ENCODE measurements around the gene DGKZ.
A peak's percentile ranks its signal among the peaks of the same experiment; 100 is the strongest.
"Not testable (repeated sequence)": the region's sequence is repeated elsewhere in the genome, so short reads cannot be mapped to it uniquely, and the experiment has no call there.

The DGKZ gene, protein sequence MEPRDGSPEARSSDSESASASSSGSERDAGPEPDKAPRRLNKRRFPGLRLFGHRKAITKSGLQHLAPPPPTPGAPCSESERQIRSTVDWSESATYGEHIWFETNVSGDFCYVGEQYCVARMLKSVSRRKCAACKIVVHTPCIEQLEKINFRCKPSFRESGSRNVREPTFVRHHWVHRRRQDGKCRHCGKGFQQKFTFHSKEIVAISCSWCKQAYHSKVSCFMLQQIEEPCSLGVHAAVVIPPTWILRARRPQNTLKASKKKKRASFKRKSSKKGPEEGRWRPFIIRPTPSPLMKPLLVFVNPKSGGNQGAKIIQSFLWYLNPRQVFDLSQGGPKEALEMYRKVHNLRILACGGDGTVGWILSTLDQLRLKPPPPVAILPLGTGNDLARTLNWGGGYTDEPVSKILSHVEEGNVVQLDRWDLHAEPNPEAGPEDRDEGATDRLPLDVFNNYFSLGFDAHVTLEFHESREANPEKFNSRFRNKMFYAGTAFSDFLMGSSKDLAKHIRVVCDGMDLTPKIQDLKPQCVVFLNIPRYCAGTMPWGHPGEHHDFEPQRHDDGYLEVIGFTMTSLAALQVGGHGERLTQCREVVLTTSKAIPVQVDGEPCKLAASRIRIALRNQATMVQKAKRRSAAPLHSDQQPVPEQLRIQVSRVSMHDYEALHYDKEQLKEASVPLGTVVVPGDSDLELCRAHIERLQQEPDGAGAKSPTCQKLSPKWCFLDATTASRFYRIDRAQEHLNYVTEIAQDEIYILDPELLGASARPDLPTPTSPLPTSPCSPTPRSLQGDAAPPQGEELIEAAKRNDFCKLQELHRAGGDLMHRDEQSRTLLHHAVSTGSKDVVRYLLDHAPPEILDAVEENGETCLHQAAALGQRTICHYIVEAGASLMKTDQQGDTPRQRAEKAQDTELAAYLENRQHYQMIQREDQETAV

DNA sequence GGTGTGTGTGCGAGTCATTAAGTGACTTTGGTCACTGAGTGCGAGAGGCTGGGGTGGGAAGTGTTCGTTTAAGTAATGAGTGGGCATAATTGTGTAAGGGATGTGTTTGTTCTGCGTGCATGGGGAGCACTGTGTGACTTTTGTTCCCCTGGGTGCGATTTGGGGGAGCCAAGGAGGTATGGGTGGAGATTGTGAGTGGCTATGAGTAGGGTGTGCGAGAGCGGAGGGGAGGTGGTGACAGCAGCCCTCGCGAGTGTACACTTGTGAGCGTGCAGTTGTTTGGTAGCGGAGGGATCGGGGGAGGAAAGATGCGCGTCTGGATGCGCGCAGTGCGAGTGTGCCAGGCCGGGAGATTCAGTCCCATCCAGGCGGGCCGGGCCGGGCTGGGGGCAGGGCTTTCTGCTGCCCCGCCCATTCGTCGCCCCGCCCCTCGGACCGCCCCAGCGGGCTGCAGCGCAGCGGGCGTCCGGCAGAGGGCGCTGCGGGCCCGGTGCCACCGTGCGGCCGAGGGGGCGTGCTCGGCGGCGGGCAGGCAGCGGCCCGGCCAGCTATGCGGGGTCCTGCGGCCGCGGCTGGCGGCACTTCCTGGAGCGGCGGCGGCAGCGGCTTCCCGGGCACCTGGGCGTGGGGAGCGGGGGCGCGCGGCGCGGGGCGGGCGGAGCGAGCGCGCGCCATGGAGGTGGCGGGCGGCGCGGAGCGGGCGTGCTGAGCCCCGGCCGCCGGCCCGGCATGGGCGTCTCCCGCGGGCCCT, at the start of gene DGKZ:
Gene DGKZ (plus strand): TSS at position 578 of the 751 bp plus-strand sequence. CDS start 197 bp downstream, outside the sequence.
- DNase-seq, result peak; percentile 85

DNA sequence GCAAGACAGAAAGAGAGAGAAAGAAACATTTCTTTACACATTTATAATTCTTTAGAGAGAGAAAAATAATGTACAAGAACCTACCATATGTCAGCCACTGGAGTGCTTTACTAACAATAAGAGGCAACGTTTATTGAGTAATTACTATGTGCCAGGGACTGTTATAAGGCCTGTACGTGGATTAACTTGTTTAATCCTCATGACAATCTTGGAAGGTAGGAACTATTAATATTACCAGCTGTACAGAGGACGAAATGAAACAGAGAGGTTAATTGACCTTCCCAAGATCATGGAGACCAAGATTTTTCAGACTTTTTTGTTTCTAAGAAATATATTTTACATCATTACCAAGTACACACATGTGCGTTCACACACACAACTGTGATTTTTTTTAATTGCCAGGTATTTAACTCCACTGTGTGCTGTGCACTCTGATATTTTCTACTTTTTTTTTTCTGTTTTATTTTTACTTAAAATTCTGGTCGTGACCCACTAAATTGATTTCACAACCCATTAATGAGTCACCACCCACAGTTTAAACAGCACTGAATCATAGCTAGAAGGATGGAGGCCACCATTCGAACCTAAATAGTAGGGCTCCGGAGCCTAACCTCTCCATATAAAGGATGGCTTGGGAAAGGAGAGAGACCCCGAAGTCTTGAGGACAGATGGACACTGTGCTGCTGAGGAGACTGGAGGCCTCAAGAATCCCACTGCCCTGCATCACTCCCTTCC, 48.4 kb upstream of the DGKZ start:
- DNase-seq, result peak; percentile 86

DNA sequence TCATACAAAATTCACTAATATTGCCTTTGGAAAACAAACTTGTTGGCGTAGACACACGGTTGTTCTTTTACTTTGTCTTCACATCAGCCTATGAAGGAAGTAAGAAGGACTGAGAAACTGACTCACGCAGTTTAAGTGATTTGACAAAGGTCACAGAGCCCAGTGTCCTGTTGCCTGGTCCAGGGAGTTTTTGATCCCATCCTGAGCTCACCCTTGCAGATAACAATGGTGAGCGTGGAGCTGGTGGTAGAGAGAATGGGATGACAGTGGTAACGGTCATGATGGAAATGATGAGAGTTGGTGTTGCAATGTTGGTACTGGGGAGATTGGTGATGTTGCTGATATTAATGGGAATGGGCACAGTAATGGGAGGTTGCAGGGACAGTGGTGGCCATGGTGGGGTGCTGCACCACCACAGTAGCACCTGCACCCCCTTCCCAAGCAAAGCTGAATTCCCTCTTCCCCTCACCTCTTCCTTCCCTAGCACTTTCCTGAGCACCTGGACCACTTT, 47.8 kb upstream of the DGKZ start:
- no peak for DNase-seq

DNA sequence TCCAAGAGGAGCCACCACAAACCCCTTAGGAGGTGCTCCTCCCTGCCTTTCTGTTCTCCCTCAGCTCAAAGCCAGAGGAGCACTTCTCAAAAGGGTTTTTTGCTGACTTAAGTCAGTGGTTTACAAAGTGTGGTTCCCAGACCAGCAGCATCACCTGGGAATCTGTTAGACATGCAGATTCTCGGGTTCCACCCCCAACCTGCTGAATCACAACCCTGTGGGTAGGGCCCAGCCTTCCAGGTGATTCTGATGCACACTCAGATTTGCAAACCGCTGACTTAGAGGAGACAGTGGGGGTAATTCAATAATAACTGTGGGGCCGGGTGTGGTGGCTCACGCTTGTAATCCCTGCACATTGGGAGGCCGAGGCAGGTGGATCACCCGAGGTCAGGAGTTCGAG, 47.0 kb upstream of the DGKZ start:
- DNase-seq, result no peak

DNA sequence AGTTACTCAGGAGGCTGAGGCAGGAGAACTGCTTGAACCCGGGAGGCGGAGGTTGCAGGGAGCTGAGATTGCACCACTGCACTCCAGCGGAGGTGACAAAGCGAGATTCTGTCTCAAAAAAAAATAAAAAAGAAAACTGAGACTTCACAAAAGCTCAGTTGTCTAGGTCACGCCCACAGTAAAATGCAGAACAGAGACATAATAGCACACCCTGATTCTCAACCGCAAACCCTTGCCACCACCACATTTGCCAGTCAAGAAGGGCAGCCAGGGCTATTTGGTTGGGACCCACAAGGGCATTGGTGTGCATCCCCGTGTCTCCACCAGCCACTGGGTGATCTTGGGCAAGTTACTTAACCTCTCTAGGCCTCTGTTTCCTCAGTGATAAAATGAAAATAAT, 44.4 kb upstream of the DGKZ start:
- DNase-seq, result no peak

DNA sequence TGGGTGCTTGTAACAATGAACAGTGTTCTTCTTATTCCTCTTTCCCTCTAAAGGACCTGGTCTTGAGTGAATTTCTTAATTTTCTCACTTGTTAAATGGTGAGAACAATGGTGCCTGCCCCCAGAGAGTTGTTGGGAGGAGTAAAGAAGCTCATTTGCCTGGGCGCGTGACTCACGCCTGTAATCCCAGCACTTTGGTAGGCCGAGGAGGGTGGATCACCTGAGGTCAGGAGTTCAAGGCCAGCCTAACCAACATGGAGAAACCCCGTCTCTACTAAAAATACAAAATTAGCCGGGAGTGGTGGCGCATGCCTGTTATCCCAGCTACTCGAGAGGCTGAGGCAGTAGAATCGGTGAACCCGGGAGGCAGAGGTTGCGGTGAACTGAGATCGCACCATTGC, 43.2 kb upstream of the DGKZ start:
- not testable (repeated sequence) for DNase-seq

DNA sequence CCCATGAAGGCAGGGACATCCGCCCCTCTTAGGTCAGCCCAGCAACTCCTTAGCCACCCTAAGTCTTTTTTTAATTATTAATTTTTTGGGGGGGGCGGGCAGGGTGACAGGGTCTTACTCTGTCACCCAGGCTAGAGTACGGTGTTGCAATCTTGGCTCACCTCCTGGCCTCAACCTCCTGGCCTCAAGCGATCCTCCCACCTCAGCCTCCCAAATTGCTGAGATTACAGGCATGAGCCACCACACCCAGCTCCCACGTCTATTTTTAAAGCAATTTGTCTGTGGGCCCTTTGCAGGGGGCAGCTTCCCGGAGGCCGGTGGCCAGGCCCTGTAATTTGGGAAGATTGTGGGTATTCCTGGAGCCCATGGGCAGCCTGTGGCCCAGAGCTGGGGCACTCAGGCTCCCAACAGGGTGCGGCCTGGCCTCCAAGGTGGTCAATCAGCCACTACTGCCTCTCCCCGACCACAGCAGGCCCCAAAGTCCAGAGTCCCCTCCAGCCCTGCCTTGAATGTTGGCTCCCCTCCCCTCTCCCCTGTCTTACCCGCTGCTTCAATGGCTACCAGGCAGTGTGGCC, 42.6 kb upstream of the DGKZ start:
- DNase-seq, result no peak

DNA sequence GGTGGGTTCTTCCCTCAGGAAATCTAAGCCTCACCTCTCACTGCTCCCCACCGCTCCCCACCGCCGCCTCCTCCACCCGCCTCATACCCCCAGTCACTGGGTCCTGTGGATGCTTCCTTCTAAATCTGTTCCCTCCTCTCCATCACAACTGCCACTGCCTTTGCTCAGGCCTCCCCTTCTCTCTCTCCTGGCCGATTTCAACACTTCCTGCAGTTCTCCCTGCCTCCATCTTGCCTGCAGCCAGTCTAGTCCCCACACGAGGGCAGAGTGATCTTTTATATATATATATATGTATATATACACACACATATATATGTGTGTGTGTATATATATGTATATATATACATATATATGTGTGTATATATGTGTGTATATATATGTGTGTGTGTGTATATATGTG, 42.0 kb upstream of the DGKZ start:
- DNase-seq, result peak; percentile 47

DNA sequence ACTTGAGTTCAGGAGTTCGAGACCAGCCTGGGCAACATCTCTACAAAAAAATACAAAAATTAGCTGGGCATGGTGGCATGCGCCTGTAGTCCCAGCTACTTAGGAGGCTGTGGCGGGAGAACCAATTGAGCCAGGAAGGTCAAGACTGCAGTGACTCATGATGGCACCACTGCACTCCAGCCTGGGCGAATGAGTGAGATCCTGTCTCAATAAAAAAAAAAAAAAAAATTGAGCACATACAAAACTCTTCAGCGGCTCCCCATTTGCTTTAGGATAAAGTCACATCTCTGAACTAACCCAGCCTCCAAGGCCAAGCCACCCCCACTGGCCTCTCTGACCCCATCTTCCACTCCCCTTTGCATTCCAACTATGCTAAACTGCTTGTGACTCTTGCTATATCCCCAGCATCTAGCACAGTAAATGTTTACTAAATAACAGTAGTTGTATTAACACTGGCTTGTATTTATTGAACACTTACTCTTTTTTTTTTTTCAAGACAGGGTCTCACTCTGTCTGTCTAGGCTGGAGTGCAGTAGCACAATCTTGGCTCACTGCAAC, 40.9 kb upstream of the DGKZ start:
- DNase-seq, result peak; percentile 72

DNA sequence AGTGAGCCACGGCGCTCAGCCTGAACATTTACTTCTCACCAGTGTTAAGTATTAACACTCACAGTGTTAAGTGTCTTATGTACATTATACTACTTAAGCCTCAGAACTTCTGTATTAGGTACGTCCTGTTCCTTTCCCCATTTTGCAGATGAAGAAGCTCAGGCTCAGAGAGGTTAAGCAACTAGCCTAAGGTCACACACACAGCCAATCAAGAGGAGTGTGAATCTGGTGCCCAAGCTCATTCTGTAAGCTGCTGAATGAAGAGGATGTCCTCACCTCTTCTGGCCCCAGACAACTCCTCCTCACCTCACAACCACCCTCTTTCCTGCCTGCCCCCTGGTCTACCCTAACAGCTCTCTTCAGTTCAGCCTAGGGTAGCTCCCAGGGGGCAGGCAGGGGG, 39.9 kb upstream of the DGKZ start:
- DNase-seq, result no peak

DNA sequence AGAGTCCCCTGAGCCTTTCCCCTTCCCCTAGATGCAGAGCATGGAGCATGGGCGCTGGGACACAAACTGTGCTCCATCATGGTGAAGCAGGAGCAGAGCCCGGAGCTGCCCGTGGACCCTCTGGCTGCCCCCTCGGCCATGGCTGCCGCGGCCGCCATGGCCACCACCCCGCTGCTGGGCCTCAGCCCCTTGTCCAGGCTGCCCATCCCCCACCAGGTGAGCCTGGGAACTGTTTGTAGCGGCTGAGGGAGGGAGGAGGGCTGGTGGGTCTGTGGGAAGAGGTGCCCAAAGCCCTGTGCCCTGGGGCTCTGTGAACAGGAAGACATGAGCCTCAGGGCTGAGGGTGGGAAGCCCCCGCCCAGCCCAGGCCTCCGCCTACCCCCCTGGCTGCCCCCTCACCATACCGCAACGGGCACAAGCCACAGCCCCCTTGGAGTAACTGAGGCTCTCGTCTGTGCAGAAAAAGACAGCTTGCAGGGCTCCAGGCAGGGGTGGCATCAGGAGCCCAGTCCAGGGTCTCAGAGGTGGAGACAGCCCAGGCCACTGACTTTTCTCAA, 39.4 kb upstream of the DGKZ start:
- DNase-seq, result no peak

DNA sequence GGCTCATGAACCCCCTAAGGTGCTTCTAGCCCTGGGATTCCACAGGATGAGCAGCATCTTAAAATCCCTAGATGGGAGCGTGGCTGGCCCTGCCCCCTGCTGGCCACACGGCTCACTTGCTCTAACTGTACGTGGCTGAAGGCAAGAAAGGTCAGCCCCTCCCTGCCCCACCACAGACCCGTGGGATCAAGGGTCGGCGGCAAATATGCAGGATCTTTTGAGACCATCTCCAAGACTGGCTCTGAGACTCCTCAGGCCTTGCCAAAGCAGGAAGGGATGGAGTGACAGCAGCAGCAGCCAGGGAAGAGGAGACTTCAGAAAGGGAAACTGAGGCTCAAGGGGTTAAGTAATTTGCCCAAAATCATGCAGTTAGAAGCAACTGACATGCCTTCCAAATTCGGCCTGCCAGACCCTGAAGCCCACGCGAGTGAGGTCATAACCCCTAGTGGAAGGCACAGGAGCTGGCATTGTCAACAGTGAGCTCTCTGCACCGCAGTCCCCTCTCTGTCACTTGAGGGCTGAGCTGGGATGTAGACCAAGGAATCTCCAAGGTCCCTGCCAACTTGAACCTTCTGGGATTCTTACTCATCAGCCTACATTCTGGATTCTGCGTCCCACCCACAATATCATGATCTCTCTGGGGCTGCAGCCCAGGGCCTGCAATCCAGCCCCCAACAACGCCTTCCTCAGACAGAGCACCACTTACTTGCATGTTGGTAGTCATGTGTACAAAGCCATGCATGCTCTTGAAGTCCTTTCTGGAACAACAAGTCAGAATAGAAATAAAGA, 38.4 kb upstream of the DGKZ start:
- DNase-seq, result peak; percentile 71

DNA sequence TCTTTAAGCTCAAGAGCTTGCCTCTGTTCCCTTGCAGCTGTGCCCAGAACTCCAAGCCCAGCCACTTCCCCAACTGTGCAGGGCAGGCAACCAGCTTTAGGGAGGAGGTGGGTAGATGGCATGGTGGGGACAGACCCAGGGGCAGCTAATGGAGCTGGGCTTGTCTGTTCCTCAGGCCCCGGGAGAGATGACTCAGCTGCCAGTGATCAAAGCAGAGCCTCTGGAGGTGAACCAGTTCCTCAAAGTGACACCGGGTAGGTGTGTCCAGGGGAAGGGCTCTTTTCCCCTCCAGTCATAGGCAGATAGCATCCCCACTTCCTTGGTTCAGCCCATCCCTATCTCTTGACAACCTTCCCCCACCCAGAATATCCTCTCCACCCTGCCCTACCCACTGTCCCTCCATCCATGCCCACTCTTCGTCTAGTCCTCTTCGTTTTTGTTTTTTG, 37.4 kb upstream of the DGKZ start:
- DNase-seq, result no peak

DNA sequence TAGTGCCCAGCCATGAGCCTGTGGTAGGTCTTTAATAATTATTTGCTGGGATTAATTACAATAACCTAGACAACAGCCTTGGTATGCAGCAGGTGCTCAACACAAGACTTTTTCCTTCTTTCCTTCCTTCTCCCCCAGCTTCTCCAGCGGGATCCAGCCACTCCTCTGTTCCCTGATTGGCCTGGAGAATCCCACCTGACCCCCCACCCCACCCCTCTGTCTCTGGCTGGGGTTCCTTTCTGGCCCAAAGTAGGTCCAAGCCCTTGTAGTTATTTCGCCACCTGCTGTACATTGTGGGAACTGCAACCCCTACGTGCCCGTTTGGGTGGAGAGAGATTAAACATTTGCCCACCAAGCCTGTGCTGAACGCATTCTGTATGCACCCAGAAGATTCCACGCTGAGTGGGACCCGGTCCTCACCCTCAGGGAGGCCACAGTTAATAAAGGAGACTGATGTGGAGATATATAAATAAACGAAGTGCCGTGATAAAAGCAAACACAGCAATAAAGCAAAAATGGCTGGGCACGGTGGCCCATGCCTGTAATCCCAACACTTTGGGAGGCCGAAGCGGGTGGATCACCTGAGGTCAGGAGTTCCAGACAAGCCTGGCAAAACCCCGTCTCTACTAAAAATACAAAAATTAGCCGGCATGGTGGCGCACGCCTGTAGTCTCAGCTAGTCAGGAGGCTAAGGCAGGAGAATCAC, 32.1 kb upstream of the DGKZ start:
- DNase-seq, result peak; percentile 84

DNA sequence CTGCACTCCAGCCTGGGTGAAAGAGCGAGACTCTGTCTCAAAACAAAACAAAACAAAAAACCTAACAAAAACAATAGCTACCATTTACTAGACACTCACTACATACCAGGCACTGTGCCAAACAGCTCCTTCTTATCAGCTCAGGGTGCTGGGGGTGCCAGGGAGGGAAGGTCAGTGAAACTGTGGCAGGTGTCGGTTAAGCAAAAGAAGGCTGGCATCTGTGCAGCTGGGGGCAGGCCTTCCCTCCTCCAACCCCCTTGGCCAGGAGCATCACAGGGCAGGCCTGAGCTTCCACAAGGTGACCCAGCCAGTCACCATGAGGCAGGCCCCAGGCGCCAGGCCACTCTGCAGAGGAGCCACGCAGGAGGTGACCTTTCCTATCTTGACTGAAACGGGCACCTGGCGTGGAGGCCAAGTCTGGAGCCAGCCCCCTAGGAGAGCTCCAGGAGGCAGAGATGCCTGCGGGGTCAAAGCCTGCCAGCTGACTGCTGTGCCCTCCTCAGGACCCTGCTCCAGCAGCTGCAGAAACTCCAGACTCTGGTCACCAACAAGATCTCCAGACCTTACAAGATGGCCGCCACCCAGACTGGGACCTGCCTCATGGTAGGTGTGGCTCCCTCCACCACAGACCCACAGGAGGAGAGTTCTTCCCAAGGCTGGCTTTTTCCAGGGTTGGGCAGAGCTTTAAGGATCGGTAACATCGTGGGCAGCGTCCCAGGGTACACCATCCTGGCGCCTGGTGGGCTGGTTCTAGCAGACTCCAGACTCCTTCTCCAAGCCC, 31.3 kb upstream of the DGKZ start:
- no peak for DNase-seq

DNA sequence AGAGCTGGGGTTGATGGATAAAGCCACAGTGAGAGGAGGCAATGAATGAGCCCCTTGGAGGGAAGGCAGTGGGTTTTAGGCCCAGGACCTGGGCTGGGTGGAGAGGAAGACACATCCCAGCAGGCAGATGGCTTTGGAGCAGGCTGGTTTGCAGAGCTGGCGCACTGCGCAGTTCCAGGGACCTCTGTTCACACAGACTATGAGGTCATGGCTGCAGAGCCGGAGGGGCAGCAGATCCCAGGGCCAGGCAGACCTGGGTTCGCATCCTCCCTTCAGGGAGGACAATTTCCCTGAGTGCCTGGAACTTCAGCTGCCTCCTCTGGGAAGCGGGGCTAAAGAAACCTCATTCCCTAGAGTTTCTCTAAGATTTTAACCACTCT, 28.2 kb upstream of the DGKZ start:
- DNase-seq, result no peak

DNA sequence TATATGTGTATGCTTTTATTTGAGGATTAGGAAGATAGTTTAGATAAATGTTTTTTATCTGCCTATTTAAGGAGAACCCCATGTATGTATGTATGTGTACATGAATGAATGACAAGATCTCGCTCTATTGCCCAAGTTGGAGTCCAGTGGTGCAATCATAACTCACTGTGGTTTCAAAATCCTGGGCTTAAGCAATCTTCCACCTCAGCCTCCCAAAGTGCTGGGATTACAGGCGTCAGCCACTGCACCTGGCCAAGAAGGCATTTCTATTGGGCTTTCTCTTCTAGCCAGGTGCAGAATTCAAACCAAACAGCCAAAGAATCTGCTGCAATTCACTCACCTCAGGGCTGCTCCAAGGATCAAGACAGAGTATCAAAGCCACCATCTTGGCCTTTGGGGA, 25.5 kb upstream of the DGKZ start:
- DNase-seq, result no peak

DNA sequence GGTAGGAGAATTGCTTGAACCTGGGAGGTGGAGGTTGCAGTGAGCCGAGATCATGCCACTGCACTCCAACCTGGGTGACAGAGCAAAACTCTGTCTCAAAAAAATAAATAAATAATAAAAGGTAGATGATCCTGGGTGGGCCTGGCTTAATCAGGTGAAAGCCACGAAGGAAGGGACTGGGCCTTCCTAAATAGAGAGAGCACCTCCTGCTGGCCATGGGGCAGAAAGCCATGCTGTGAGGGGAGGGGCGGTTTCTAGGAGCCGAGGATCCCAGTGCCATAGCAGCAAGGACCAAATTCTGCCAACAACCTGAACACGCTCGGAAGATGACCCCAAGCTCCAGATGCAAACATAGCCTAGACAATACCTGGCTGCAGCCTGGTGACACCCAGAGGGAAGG, 24.5 kb upstream of the DGKZ start:
- peak; percentile 42 for DNase-seq

Data from EL (cell line).